K562 (cell line): Measurements from ENCODE around the gene GCN1. TPM values are rescaled to one million over a fixed set of nuclear protein-coding genes. Genes with fewer than 3 reads are reported as not detected.

ENCODE experiments used
- ETS2 ChIP-seq: IDR thresholded peaks from 2 replicates; pipeline ENCODE4 v1.6.1; 2016; ENCODE audit warnings: borderline replicate concordance, missing genetic modification characterization, mild to moderate bottlenecking, moderate library complexity, missing compliant biosample characterization; ENCODE audit not compliant: poor library complexity, severe bottlenecking
- FOXP4 ChIP-seq: sonication (generic); formaldehyde crosslinking; IDR thresholded peaks from 2 replicates; pipeline ENCODE4 v1.8.0; 2022; ENCODE audit warnings: mild to moderate bottlenecking, missing genetic modification reagents, borderline replicate concordance
- MAFF ChIP-seq: IDR thresholded peaks from 2 replicates; pipeline ENCODE4 v1.6.1; 2012; ENCODE audit warnings: low read length, improper control_type of control experiment
- MYC ChIP-seq, 2 experiments: fragments of 250-450 bp in 1 of 2; sonication (Bioruptor Pico) in 1 of 2; IDR thresholded peaks; 2 replicates each; pipeline versions ENCODE4 v1.5.1 to v1.6.1; 2012 to 2021; ENCODE audit warnings: low read depth in 2 of 2, borderline replicate concordance in 1 of 2, improper control_type of control experiment in 1 of 2, low read length in 1 of 2, mild to moderate bottlenecking in 1 of 2, moderate library complexity in 1 of 2
- SMC3 ChIP-seq: conservative IDR thresholded peaks from 2 replicates; pipeline ENCODE4 v1.6.1; 2011; ENCODE audit warnings: low read depth, low read length, improper control_type of control experiment; ENCODE audit not compliant: insufficient read depth
- TCF3 ChIP-seq: sonication (generic); formaldehyde crosslinking; IDR thresholded peaks from 2 replicates; pipeline ENCODE4 v1.4.0; 2020; ENCODE audit warnings: mild to moderate bottlenecking, missing genetic modification reagents
- ZNF75A ChIP-seq: fragments of 450-650 bp; formaldehyde crosslinking; IDR thresholded peaks from 2 replicates; pipeline ENCODE4 v1.4.0; 2020; ENCODE audit warnings: mild to moderate bottlenecking
- ZNF830 ChIP-seq: fragments of 250-450 bp; sonication (Bioruptor Pico); IDR thresholded peaks from 2 replicates; pipeline ENCODE4 v1.5.0; 2021; ENCODE audit warnings: mild to moderate bottlenecking
- polyA plus RNA-seq, 8 experiments: library from polyadenylated mRNA; depleted of rRNA in 4 of 8; stranded (reverse) in 5 of 8; unstranded in 3 of 8; fragments of >200 nt; fragmentation: Nextera tagmentation in 2 of 8; fragmentation: Illumina TruSeq in 1 of 8; extraction: Ambion mirVana in 2 of 8; extraction: Trizol in 1 of 8; gene quantifications; 2 replicates each; pipeline versions ENCODE4 v1.2.1 to v1.2.3, GENCODE V29; 2011 to 2014; ENCODE audit warnings: inconsistent platforms in 1 of 8, missing spikeins in 1 of 8
- total RNA-seq, 7 experiments: library from RNA; depleted of rRNA in 6 of 7; stranded (reverse); fragments of >200 nt in 6 of 7; fragmentation: Illumina TruSeq in 2 of 7; extraction: Trizol in 2 of 7; gene quantifications; 2 replicates each; pipeline versions ENCODE4 v1.2.1 to v1.2.3, GENCODE V29; 2011 to 2021; ENCODE audit warnings: low replicate concordance in 1 of 7
- TF ChIP-seq, protein P1 (sequence below): fragments of 450-650 bp; conservative IDR thresholded peaks from 2 replicates; pipeline ENCODE4 v1.6.1; 2016; ENCODE audit warnings: missing genetic modification characterization, low read depth, mild to moderate bottlenecking, missing compliant biosample characterization, moderate library complexity
- TF ChIP-seq, protein P2 (sequence below): fragments of 450-650 bp; IDR thresholded peaks from 2 replicates; pipeline ENCODE4 v1.6.1; 2018; ENCODE audit not compliant: partially characterized antibody
- TF ChIP-seq, protein P3 (sequence below): fragments of 450-650 bp; formaldehyde crosslinking; IDR thresholded peaks from 2 replicates; pipeline ENCODE4 v1.4.0; 2020; ENCODE audit warnings: mild to moderate bottlenecking, moderate library complexity
- TF ChIP-seq, protein P4 (sequence below): sonication (generic); formaldehyde crosslinking; IDR thresholded peaks from 2 replicates; pipeline ENCODE4 v1.8.1; 2022; ENCODE audit warnings: missing genetic modification reagents
- TF ChIP-seq, protein P5 (sequence below): fragments of 450-650 bp; formaldehyde crosslinking; conservative IDR thresholded peaks from 2 replicates; pipeline ENCODE4 v1.4.0; 2022; ENCODE audit warnings: mild to moderate bottlenecking, missing genetic modification characterization

The GCN1 gene
- total and polyA plus RNA-seq, 9 of the 15 experiments (the other 6 are each of a cell fraction or from before 2014, with no cell fraction given) = 11.9 to 190 (median 51.7) TPM

DNA sequence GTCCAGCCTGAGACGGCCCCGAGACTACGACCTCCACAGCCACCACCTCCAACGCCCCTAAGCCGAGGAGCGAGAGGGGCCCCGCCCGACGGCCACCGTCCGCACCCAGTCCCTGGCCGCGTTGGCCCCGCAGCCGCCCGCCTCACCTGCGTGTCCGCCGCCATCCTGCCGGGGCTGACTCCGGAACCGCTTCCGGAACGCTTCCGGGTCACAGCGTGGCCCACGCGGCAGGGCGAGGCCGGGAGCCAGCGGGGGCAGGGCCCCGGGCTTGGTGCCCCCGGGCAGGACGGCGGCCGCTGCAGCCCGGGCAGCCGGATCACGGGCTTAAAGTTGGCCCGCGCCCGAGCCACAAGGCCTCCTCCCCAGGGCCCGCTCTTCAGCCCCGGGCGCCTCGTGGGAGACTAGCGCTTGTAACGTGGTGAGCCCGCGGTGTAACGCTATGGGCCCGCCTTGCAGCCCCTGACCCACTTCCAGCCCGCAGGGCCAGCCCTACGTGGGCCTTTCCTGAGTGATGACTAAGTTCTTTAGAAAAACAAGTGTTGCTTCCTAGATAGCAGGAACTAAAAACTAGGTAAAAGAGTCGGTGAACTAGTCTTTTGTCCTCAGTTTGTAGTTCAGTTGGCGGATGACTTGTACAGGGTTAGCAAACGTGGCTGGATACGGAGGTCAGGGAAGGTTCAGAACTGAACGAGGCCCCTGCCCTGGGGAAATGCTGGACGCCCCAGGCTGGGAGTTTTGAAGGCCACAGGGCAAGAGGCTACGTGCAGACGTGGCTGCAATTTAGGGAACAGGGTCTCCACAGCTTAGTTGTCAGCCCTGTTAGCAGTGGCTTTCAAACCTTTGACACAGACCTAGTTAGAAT is at the start of gene GCN1 (continued):
- TF ChIP-seq, protein P1, sequence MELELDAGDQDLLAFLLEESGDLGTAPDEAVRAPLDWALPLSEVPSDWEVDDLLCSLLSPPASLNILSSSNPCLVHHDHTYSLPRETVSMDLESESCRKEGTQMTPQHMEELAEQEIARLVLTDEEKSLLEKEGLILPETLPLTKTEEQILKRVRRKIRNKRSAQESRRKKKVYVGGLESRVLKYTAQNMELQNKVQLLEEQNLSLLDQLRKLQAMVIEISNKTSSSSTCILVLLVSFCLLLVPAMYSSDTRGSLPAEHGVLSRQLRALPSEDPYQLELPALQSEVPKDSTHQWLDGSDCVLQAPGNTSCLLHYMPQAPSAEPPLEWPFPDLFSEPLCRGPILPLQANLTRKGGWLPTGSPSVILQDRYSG = peak; percentile 3; the same call in 1 of the 2 replicates
- no peak; the same call in 1 of the 2 replicates for TF ChIP-seq TCF3
- TF ChIP-seq, protein P2, sequence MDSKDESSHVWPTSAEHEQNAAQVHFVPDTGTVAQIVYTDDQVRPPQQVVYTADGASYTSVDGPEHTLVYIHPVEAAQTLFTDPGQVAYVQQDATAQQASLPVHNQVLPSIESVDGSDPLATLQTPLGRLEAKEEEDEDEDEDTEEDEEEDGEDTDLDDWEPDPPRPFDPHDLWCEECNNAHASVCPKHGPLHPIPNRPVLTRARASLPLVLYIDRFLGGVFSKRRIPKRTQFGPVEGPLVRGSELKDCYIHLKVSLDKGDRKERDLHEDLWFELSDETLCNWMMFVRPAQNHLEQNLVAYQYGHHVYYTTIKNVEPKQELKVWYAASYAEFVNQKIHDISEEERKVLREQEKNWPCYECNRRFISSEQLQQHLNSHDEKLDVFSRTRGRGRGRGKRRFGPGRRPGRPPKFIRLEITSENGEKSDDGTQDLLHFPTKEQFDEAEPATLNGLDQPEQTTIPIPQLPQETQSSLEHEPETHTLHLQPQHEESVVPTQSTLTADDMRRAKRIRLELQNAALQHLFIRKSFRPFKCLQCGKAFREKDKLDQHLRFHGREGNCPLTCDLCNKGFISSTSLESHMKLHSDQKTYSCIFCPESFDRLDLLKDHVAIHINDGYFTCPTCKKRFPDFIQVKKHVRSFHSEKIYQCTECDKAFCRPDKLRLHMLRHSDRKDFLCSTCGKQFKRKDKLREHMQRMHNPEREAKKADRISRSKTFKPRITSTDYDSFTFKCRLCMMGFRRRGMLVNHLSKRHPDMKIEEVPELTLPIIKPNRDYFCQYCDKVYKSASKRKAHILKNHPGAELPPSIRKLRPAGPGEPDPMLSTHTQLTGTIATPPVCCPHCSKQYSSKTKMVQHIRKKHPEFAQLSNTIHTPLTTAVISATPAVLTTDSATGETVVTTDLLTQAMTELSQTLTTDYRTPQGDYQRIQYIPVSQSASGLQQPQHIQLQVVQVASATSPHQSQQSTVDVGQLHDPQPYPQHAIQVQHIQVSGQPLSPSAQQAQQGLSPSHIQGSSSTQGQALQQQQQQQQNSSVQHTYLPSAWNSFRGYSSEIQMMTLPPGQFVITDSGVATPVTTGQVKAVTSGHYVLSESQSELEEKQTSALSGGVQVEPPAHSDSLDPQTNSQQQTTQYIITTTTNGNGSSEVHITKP = no peak
- 0 out of 2 replicates have a peak, but pooled peaks have one; percentile 8 for TF ChIP-seq ZNF75A (CRISPR knock-in tag)
- TF ChIP-seq FOXP4 (CRISPR knock-in tag) = no peak
- TF ChIP-seq MAFF = no peak
- no peak; the same call in 1 of the 2 replicates for TF ChIP-seq SMC3
- TF ChIP-seq, protein P3, sequence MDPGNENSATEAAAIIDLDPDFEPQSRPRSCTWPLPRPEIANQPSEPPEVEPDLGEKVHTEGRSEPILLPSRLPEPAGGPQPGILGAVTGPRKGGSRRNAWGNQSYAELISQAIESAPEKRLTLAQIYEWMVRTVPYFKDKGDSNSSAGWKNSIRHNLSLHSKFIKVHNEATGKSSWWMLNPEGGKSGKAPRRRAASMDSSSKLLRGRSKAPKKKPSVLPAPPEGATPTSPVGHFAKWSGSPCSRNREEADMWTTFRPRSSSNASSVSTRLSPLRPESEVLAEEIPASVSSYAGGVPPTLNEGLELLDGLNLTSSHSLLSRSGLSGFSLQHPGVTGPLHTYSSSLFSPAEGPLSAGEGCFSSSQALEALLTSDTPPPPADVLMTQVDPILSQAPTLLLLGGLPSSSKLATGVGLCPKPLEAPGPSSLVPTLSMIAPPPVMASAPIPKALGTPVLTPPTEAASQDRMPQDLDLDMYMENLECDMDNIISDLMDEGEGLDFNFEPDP (CRISPR knock-in tag) = no peak
- no peak for TF ChIP-seq ZNF830 (CRISPR knock-in tag)
- TF ChIP-seq MYC (IDR thresholded peaks at IDR 0.05; ENCODE audit: low read depth, low read length) = peak; percentile 100
- peak; percentile 92 for TF ChIP-seq MYC (CRISPR knock-in tag; IDR thresholded peaks at IDR 0.05; ENCODE audit: borderline replicate concordance, low read depth)
- no peak for TF ChIP-seq ETS2 (tag)
- TF ChIP-seq, protein P4, sequence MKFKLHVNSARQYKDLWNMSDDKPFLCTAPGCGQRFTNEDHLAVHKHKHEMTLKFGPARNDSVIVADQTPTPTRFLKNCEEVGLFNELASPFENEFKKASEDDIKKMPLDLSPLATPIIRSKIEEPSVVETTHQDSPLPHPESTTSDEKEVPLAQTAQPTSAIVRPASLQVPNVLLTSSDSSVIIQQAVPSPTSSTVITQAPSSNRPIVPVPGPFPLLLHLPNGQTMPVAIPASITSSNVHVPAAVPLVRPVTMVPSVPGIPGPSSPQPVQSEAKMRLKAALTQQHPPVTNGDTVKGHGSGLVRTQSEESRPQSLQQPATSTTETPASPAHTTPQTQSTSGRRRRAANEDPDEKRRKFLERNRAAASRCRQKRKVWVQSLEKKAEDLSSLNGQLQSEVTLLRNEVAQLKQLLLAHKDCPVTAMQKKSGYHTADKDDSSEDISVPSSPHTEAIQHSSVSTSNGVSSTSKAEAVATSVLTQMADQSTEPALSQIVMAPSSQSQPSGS (CRISPR knock-in tag) = no peak
- TF ChIP-seq, protein P5, sequence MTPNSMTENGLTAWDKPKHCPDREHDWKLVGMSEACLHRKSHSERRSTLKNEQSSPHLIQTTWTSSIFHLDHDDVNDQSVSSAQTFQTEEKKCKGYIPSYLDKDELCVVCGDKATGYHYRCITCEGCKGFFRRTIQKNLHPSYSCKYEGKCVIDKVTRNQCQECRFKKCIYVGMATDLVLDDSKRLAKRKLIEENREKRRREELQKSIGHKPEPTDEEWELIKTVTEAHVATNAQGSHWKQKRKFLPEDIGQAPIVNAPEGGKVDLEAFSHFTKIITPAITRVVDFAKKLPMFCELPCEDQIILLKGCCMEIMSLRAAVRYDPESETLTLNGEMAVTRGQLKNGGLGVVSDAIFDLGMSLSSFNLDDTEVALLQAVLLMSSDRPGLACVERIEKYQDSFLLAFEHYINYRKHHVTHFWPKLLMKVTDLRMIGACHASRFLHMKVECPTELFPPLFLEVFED (CRISPR knock-in tag) = peak; percentile 79
